ENCODE results near the gene EGFL7. TPM values are rescaled to one million over a fixed set of nuclear protein-coding genes. Genes with fewer than 3 reads are reported as not detected.

Gene EGFL7
- total RNA-seq, 2 experiments from 2014 or later: 0.28 to 0.30 TPM

DNA sequence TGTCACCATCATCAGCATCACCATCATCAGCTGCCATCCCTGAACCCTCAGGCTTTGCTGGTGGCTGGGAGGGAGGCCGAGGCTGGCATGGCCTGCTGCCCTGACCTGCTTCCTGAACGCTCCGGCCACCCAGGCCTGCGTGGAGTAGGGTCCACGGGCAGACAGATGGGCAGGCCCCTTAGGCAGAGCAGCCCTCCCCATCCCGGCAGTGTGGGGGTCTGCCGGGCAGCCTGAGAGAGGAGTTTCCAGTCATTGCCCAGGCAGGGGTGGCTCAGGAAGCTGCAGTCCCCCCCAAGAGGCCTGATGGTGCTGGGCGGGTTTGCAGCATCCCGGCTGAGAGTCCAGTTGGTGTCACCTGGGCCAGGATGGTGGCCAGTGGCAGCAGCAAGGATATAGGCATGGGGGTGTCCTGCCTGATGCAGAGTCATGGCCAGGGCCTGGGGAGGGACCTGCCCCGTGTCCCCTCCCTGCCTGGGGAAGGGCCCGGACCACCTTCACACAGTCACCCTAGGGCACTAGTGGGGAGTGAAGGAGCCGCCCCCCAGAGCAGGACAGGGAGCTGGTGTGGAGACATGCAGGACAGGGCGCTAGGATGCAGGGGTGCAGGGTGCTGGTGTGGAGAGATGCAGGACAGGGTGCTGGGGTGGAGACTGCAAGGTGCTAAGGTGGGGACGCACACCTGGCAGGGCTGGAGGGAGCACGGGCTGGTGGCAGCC lies 7.7 kb upstream of the EGFL7 start:
- Mint-ChIP-seq H3K4me3 (no peak overlapping the region), H3K9me3 (no peaks in the 10 kb centered on the region), H3K27ac (no peak overlapping the region), H3K36me3 (ENCODE audit: low read depth) (no peaks in the 10 kb centered on the region), H3K27me3 (peaks cover 35% of the 10 kb centered on the region), H3K4me1 (peaks cover 5% of the 10 kb centered on the region)
- ChIA-PET CTCF (no interaction called here), POLR2A (no interaction called here)
- no peak for DNase-seq

DNA sequence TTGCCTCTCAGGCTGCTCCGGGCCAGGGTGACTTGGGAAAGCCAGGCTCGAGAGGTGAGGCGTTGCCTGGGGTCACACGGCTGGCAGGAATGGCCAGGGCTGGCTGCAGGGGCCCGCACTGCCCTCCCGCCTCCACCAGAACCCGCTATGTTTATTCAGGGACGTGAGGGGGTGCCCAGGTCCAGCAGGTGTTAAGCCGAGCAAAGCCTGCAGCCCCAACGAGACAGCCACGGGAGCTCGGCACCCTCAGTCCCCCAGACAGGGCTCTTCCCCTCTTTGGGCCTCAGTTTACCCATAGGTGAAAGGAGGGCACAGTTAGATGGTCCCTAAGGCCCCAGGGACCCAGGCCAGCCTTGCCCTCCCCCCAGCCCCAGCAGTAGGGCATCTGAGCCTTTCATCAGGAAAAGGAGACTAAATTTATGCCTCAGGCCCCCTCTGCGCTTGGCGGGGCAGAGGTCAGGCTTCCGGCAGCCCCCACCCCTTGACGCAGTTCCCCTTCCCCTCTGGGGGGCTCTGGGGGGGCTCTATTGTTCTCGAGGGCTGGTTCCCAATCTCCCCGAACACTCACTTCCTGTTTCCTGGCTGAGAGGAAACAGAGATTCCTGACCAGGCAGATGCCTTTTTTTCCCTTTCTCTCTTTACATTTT lies 7.1 kb upstream of the EGFL7 start:
- Mint-ChIP-seq H3K4me1 (peaks cover 5% of the 10 kb centered on the region), H3K27ac (no peak overlapping the region), H3K9me3 (no peaks in the 10 kb centered on the region), H3K36me3 (ENCODE audit: low read depth) (no peaks in the 10 kb centered on the region), H3K27me3 (peaks cover 34% of the 10 kb centered on the region), H3K4me3 (no peak overlapping the region)
- ChIA-PET POLR2A (no interaction called here), CTCF (no interaction called here)
- DNase-seq: no peak

DNA sequence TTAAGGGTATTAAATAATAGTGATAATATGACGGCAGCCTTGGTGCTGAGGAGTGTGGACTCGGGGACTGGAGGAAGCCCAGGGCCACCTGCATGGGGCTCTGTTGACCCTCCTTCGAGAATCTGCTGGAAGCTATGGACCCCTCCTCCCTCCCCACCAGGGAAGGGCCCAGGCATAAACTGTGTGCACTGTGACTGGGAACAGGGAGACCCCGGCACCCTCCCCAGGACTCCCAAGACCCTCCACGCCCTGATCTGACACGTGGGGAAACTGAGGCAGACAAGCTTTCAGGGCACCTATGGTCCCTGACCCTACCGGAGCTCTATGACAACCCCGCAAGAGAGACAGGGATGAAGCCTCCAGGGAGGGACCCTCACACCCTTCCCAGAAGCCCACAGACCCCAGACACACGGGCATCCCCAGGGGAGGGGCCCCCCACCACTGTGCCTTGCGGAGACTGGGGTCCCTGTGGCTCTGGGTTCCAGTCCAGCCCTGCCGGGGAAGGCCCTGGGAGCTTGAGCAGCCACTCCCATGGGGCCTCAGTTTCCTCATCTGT lies 6.5 kb upstream of the EGFL7 start:
- CTCF ChIA-PET: no interaction called here
- Mint-ChIP-seq H3K4me3 (no peak overlapping the region), H3K27ac (no peak overlapping the region), H3K27me3 (peaks cover 33% of the 10 kb centered on the region), H3K9me3 (no peaks in the 10 kb centered on the region), H3K36me3 (ENCODE audit: low read depth) (no peaks in the 10 kb centered on the region), H3K4me1 (peaks cover 5% of the 10 kb centered on the region)
- POLR2A ChIA-PET: no interaction called here
- no peak for DNase-seq

DNA sequence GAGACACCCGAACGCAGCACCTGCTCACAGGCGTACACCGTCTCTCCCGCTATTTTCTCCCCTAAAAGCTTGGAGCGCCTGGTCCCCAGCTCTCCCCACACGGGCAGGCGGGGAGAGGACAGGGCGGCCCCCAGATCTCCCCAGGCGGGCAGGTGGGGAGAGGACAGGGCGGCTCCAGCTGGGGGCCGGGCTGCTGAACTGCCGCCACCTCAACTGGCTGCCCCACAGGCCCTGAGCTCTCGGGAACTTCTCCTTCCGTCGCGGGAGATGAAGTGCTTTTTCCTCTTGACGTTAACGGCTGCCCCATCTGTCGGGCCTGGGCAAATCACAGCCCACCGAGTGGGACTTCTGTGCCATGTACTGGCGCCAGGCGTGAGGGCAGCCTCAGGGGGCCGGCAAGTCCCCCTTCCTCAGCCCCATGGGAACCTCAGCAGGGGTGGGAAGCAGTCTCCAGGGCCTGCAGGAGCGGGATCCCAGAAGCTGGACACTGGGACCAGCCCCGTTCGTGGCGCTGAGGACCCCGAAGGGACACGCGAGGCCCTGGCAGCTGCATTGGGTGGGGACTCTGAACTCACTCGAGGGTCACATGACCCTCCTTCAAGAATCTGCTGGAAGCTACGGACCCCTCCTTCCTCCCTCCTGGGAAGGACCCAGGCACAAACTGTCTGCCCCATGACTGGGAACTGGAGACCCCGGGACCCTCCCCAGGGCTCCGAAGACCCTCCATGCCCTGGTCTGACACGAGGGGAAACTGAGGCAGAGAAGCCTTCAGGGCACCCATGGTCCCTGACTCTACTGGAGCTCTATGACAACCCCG lies 5.7 kb upstream of the EGFL7 start:
- ChIA-PET POLR2A (no interaction called here), CTCF (no interaction called here)
- Mint-ChIP-seq H3K9me3 (no peaks in the 10 kb centered on the region), H3K27ac (no peak overlapping the region), H3K4me1 (peaks cover 5% of the 10 kb centered on the region), H3K36me3 (ENCODE audit: low read depth) (no peaks in the 10 kb centered on the region), H3K4me3 (no peak overlapping the region), H3K27me3 (peaks cover 33% of the 10 kb centered on the region)
- DNase-seq: no peak

DNA sequence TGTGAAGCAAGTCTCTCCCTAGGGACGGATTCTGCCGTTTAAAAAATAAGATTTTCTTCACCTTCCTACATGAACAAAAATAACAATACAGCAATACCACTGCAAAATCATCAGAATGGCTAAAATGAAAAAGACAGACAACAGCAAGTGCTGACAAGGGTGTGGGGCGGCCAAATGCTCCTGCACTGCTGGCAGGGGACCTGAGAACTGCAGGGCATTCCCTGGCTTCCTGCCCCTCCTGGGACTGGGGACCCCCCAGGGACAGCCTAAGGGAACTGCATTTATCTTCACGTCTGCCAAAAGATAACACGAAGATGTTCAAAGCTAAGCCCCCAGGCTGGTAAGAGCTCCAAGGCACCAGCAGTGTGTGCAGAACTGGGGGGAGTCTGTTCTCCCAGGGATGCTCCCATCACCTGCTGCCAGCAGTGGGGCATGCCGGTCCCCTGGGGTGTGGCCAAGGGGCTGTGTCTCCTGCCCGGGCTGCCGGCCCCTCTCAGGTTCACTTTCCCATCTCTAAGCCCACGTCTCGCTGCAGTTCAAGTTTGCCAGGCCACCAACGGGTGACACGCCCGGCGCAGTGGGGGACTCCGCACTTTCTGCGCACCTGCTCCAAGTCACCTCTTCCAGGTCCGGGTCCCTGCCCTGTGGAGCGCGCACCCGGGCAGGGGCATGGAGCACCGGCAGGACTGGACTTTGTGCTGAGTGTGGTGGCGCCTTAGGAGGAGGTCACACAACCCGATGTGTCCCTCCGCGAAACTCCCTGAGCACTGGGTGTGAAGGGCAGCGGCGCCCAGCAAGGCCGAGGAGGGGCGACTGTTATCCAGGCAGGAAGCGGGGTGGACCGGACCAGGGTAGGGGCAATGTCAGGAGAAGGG lies 4.5 kb upstream of the EGFL7 start:
- H3K27ac Mint-ChIP-seq: no peak overlapping the region
- DNase-seq: no peak
- H3K4me1 Mint-ChIP-seq: peaks cover 5% of the 10 kb centered on the region
- ChIA-PET CTCF (no interaction called here), POLR2A (no interaction called here)
- no peaks in the 10 kb centered on the region for H3K36me3 Mint-ChIP-seq (ENCODE audit: low read depth)
- H3K4me3 Mint-ChIP-seq: no peak overlapping the region
- peaks cover 31% of the 10 kb centered on the region for H3K27me3 Mint-ChIP-seq
- no peaks in the 10 kb centered on the region for H3K9me3 Mint-ChIP-seq

DNA sequence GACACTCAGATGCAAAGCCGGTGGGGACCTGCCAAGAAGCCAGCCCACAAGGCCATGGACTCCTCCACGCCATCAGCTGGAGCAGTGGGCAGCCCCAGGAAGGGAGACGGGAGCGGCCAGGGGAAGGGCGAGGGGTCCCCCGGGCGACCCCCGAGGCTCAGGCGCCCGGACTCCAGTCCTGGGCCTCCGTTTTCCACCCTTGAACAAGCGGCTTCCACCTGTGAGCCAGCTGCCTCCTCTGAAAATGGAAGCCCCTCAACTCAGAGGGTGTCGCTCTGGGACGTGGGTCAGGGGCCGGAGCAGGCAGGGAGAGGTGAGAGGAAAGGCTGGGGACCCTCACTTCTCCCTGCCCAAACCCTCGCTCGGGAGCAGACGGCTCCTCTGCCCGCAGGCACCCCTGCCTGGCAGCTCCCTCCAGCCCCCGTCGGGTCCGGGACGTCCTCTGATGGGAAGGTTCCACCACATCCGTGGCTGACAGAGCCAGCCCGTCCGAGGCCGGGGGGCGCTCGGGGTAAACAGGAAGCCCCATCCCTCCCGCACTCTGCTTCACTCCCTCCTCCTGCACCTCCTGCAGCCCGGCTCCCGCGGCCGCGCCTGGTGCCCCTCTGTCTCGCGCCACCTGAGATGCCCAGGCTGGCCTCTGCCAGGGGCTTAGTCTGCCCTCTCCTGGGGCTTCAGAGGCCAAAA lies 3.7 kb upstream of the EGFL7 start:
- H3K4me3 Mint-ChIP-seq: no peak overlapping the region
- CTCF ChIA-PET: no interaction called here
- H3K27ac Mint-ChIP-seq: no peak overlapping the region
- H3K36me3 Mint-ChIP-seq (ENCODE audit: low read depth): no peaks in the 10 kb centered on the region
- no peaks in the 10 kb centered on the region for H3K9me3 Mint-ChIP-seq
- peaks cover 5% of the 10 kb centered on the region for H3K4me1 Mint-ChIP-seq
- peaks cover 31% of the 10 kb centered on the region for H3K27me3 Mint-ChIP-seq
- DNase-seq: no peak
- POLR2A ChIA-PET: no interaction called here

DNA sequence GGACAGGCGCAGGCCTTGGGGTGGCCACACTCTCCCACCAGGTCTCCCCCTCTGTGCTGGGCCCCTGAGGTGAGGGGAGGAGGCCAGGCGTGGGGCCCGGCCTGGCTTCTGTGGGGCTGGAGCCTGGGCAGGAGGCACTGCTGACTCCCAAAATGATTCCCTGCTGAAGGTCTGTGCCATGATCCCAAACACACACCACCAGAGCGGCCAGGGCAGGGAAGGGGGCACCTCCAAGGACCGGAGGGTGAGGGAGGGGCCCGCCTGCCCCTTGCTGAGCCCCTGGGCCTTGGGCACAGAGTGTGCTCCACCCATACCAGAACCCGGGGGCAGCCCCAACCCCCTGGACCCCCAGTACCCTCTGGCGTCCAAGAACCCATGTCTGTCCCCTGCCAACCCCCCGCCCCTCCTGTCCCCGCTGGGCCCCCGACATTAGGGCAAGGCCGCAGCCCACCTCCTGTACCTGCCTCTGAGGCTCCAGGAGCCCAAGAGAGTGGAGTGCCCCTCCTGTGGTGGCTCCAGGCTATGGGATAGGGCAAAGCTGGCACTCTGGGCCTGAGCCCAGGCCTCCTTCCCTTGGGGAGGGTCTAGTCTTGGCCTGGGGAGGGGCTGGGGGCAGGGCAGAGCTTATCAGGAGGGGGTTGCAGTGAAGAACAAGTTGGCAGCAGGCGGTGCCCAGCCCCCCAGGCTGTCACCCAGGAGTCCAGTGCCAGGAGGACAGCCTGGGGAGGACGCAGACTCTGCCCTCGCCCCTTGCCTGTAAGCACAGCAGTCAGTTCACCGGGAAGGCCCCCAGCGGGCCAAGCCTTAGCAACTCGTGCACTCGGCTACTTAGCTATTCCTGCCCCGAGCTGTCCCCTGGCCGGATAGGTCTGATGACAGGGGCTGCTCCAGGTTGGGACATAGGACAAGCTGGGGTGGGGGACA lies 2.6 kb upstream of the EGFL7 start:
- no peak overlapping the region for H3K27ac Mint-ChIP-seq
- no peak for DNase-seq
- no peak overlapping the region for H3K4me3 Mint-ChIP-seq
- peaks cover 37% of the 10 kb centered on the region for H3K27me3 Mint-ChIP-seq
- CTCF ChIA-PET: no interaction called here
- H3K36me3 Mint-ChIP-seq (ENCODE audit: low read depth): no peaks in the 10 kb centered on the region
- H3K4me1 Mint-ChIP-seq: peaks cover 6% of the 10 kb centered on the region
- POLR2A ChIA-PET: no interaction called here
- H3K9me3 Mint-ChIP-seq: no peaks in the 10 kb centered on the region

DNA sequence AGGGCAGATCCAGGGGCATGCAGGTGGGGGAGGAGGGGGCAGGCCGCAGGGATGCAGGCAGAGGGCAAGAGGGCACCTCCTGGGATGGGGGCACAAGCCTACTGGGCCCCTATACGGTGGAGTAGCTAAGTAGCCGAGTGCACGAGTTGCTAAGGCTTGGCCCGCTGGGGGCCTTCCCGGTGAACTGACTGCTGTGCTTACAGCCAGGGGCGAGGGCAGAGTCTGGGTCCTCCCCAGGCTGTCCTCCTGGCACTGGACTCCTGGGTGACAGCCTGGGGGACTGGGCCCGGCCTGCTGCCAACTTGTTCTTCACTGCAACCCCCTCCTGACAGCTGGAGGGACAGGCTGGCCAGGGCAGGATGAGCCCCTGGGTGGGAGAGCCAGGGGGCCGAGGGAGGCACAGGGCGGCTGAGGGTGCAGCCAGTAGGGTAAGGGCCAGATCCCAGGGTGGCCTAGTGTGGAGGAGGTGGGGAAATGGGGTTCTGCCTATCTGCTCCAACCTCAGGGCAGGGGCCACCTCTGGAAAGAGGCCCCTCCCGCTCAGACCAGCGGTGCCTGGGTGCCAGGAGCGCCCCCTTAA lies 1.7 kb upstream of the EGFL7 start:
- no peak for DNase-seq
- POLR2A ChIA-PET: no interaction called here
- Mint-ChIP-seq H3K9me3 (no peaks in the 10 kb centered on the region), H3K4me3 (no peak overlapping the region), H3K36me3 (ENCODE audit: low read depth) (no peaks in the 10 kb centered on the region), H3K27me3 (peaks cover 36% of the 10 kb centered on the region), H3K4me1 (peaks cover 7% of the 10 kb centered on the region), H3K27ac (no peak overlapping the region)
- CTCF ChIA-PET: interaction anchor here (1.4 kb wide), 1 partner anchor 68 kb away, joined by 3 read pairs; no protein-coding TSS in a partner anchor

DNA sequence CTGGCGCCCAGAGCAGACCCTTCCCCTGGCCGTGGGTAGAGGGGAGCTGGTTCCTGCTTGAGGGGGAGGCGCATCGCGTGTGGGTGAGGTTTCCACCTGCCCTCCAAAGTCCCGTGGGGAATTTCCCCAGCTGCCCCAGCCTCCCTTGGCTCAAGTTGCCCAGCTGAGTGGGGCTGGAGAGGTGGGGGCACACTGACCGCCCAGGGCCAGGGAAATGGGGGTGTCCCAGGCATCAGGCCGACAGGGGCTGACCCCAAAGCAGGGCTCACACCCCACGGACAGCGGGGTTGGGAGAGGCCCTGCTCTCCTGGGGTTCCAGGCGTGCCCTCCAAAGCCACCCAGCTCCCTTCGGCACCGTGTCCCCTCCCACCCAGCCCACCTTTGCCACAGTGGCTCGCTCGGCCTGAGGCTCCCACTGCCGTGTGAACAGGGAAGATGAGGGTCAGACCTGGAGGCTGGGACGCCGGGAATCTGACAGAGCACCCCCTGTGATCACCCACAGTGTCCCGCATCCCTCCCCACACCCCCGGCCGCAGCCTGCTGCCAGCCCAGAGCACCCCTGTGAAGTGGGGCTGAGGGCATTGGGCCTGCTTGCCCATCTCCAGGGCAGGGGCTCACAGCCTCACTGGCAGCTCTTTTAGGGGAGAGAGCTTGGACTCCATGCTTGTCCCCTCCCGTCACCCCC lies 933 bp upstream of the EGFL7 start:
- peaks cover 34% of the 10 kb centered on the region for H3K27me3 Mint-ChIP-seq
- no peak for DNase-seq
- H3K4me1 Mint-ChIP-seq: peaks cover 7% of the 10 kb centered on the region
- CTCF ChIA-PET: interaction anchor here (1.4 kb wide), 1 partner anchor 67 kb away, joined by 3 read pairs; no protein-coding TSS in a partner anchor
- no peak overlapping the region for H3K27ac Mint-ChIP-seq
- no peaks in the 10 kb centered on the region for H3K9me3 Mint-ChIP-seq
- H3K36me3 Mint-ChIP-seq (ENCODE audit: low read depth): no peaks in the 10 kb centered on the region
- no peak overlapping the region for H3K4me3 Mint-ChIP-seq
- POLR2A ChIA-PET: no interaction called here

DNA sequence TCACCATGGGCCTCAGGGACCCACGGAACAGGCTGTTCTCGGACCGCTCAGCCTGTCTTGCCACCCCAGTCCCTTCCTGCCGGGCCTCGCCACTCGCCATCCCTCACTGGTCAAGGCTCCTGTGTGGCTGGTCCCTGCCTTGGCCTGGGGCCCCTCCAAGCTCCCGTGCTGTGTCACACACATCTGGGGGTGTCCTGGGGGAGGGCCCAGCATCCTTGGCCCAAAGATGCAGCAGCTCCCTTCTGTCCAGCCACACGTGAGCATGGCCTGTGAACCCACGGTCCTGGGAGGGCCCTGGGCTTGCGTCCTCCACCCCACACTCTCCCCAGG lies 425 bp upstream of the EGFL7 start:
- H3K27me3 Mint-ChIP-seq: peaks cover 30% of the 10 kb centered on the region
- H3K9me3 Mint-ChIP-seq: no peaks in the 10 kb centered on the region
- H3K27ac Mint-ChIP-seq: no peak overlapping the region
- DNase-seq: no peak
- peaks cover 6% of the 10 kb centered on the region for H3K4me1 Mint-ChIP-seq
- no peak overlapping the region for H3K4me3 Mint-ChIP-seq
- ChIA-PET POLR2A (no interaction called here), CTCF (no interaction called here)
- no peaks in the 10 kb centered on the region for H3K36me3 Mint-ChIP-seq (ENCODE audit: low read depth)
